Testis (tissue), 2 donors: Measurements from ENCODE around the gene LIN7C.

Experiments
- CTCF ChIP-seq, 3 experiments: fragments of 450-650 bp in 2 of 3; fragments of 200-600 bp in 1 of 3; sonication (generic) in 1 of 3; IDR thresholded peaks; one replicate each; pipeline ENCODE4 v1.5.1; 2016 to 2019; ENCODE audit warnings: antibody characterized with exemption in 3 of 3, mild to moderate bottlenecking in 2 of 3, moderate library complexity in 1 of 3
- POLR2A ChIP-seq: fragments of 450-650 bp; IDR thresholded peaks from one replicate; pipeline ENCODE4 v1.6.1; 2017; ENCODE audit warnings: antibody characterized with exemption, mild to moderate bottlenecking, moderate library complexity

GRCh38 chr11:27468209-27468994 lies 38.2 kb downstream of the LIN7C start:
- TF ChIP-seq CTCF (IDR thresholded peaks at IDR 0.05) = no peak
- no peak for TF ChIP-seq POLR2A
